Mesenchymal stem cell (in vitro differentiated cells and primary cell): Measurements from ENCODE around the gene KIRREL3.

ENCODE experiments used
- DNase-seq: peaks from one replicate; pipeline ENCODE4 v3.0.0-alpha.2; 2013
- H2AFZ ChIP-seq: one replicate; pipeline ENCODE4 v1.6.1; 2013; ENCODE audit warnings: low read depth, mild to moderate bottlenecking, control low read depth, inconsistent platforms, low read length, moderate library complexity
- H2AK5ac ChIP-seq: 2 replicates; pipeline ENCODE4 v1.6.1; 2013; ENCODE audit warnings: low read length, moderate library complexity, mild to moderate bottlenecking, inconsistent platforms; ENCODE audit not compliant: severe bottlenecking
- H2BK120ac ChIP-seq: one replicate; pipeline ENCODE4 v1.6.1; 2013; ENCODE audit warnings: low read depth, mild to moderate bottlenecking, inconsistent platforms, low read length, moderate library complexity
- H2BK12ac ChIP-seq, 2 experiments: one replicate each; pipeline ENCODE4 v1.6.1; 2013; ENCODE audit warnings: inconsistent platforms in 2 of 2, low read length in 2 of 2, mild to moderate bottlenecking in 2 of 2, moderate library complexity in 2 of 2, control low read depth in 1 of 2
- H2BK15ac ChIP-seq: one replicate; pipeline ENCODE4 v1.6.1; 2013; ENCODE audit warnings: mild to moderate bottlenecking, low read depth, inconsistent platforms; ENCODE audit not compliant: poor library complexity, severe bottlenecking
- H2BK5ac ChIP-seq: 2 replicates; pipeline ENCODE4 v1.6.1; 2013; ENCODE audit warnings: low read depth, mild to moderate bottlenecking, low read length, control low read depth, inconsistent platforms; ENCODE audit not compliant: poor library complexity, severe bottlenecking
- H3K14ac ChIP-seq, 2 experiments: one replicate each; pipeline ENCODE4 v1.6.1; 2013; ENCODE audit warnings: inconsistent platforms in 2 of 2, low read length in 2 of 2, control low read depth in 1 of 2, mild to moderate bottlenecking in 1 of 2, moderate library complexity in 1 of 2
- H3K18ac ChIP-seq, 2 experiments: one replicate each; pipeline ENCODE4 v1.6.1; 2013; ENCODE audit warnings: inconsistent platforms in 2 of 2, low read length in 2 of 2, control low read depth in 1 of 2, low read depth in 1 of 2, mild to moderate bottlenecking in 1 of 2
- H3K23ac ChIP-seq, 2 experiments: one replicate each; pipeline ENCODE4 v1.6.1; 2013; ENCODE audit warnings: inconsistent platforms in 2 of 2, low read length in 2 of 2, mild to moderate bottlenecking in 2 of 2, moderate library complexity in 2 of 2, control low read depth in 1 of 2
- H3K27ac ChIP-seq: 2 replicates; pipeline ENCODE4 v1.5.1; 2013; ENCODE audit warnings: mild to moderate bottlenecking, moderate library complexity, low read length, control low read depth, inconsistent platforms; ENCODE audit not compliant: poor library complexity, severe bottlenecking
- H3K27me3 ChIP-seq, 2 experiments: 2 replicates each; pipeline versions ENCODE4 v1.6.1 to v1.7.0; 2013; ENCODE audit warnings: low read length in 2 of 2, mild to moderate bottlenecking in 2 of 2, moderate library complexity in 2 of 2, control low read depth in 1 of 2, inconsistent platforms in 1 of 2; ENCODE audit not compliant: control insufficient read depth in 1 of 2, insufficient read depth in 1 of 2
- H3K36me3 ChIP-seq, 2 experiments: 2 replicates each; pipeline versions ENCODE4 v1.6.1 to v1.7.0; 2013; ENCODE audit warnings: low read length in 2 of 2, control low read depth in 1 of 2, inconsistent platforms in 1 of 2, low read depth in 1 of 2, mild to moderate bottlenecking in 1 of 2; ENCODE audit not compliant: insufficient read depth in 2 of 2, control insufficient read depth in 1 of 2
- H3K4ac ChIP-seq, 2 experiments: one replicate each; pipeline ENCODE4 v1.6.1; 2013; ENCODE audit warnings: inconsistent platforms in 2 of 2, low read length in 2 of 2, mild to moderate bottlenecking in 2 of 2, moderate library complexity in 2 of 2, control low read depth in 1 of 2, low read depth in 1 of 2
- H3K4me1 ChIP-seq: 2 replicates; pipeline ENCODE4 v1.6.1; 2013; ENCODE audit warnings: low read depth, low read length, control low read depth; ENCODE audit not compliant: control insufficient read depth, insufficient read depth
- H3K4me2 ChIP-seq: 2 replicates; pipeline ENCODE4 v1.6.1; 2013; ENCODE audit warnings: low read length, mild to moderate bottlenecking, inconsistent platforms; ENCODE audit not compliant: poor library complexity, severe bottlenecking
- H3K4me3 ChIP-seq, 2 experiments: 2 replicates each; pipeline versions ENCODE4 v1.5.1 to v1.7.0; 2013; ENCODE audit warnings: low read length in 2 of 2, mild to moderate bottlenecking in 2 of 2, control low read depth in 1 of 2, low read depth in 1 of 2; ENCODE audit not compliant: insufficient read depth in 1 of 2
- H3K79me1 ChIP-seq: replicated peaks from 2 replicates; pipeline ENCODE4 v1.6.1; 2013; ENCODE audit warnings: mild to moderate bottlenecking, control low read depth, low read length, inconsistent platforms; ENCODE audit not compliant: poor library complexity, severe bottlenecking
- H3K9ac ChIP-seq: 2 replicates; pipeline ENCODE4 v1.7.0; 2013; ENCODE audit warnings: mild to moderate bottlenecking, low read length, moderate library complexity
- H3K9me3 ChIP-seq: 2 replicates; pipeline ENCODE4 v1.7.0; 2013; ENCODE audit warnings: mild to moderate bottlenecking, low read length; ENCODE audit not compliant: control insufficient read depth
- H4K8ac ChIP-seq: one replicate; pipeline ENCODE4 v1.6.1; 2013; ENCODE audit warnings: inconsistent platforms, mild to moderate bottlenecking, low read length, moderate library complexity
- H4K91ac ChIP-seq: one replicate; pipeline ENCODE4 v1.6.1; 2013; ENCODE audit warnings: mild to moderate bottlenecking, low read length, inconsistent platforms
- WGBS: methylation state at CpG from one replicate; pipeline ENCODE4 v1.1.7; 2013; ENCODE audit warnings: mixed read lengths; 5-methylcytosine and 5-hydroxymethylcytosine counted together

KIRREL3 gene

DNA sequence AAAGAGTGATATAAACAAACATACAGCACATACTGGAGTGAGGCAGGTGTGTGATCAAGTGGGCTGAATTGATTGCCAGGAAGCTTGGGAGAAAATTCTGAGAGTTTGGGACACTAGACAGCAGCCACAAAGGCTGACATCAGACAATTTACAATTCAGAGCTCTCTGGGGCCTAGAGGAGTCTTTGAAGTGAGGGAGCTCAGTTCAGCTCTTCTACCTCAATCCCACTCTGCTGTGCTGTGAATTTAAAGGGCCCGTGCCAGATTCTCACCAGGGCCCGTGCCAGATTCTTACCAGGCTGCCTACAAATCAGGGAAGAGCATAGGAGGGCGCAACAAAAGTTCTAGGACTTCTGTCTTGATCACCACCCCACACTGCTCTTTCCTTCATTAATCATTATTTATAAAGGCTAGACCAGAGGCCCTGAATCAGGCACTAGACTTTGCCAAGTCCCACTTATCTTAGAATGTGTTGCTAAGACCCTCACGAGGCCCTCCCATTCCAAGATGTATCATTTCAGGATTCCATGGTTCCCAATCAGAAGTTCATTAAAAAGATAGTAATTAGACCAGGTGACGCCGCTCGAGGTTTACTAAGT, 112.4 kb downstream of the KIRREL3 start:
- Histone ChIP-seq H3K36me3 (no peaks in the 10 kb centered on the region), H2BK12ac (no peak overlapping the region), H4K8ac (no peak overlapping the region), H3K4me2 (no peak overlapping the region), H2BK15ac (no peak overlapping the region), H3K9ac (no peak overlapping the region), H4K91ac (no peak overlapping the region), H2BK120ac (no peak overlapping the region), H3K23ac (no peak overlapping the region), H3K27me3 (no peaks in the 10 kb centered on the region), H3K4ac (no peak overlapping the region), H3K79me1 (peaks cover 11% of the 10 kb centered on the region), H2AK5ac (no peak overlapping the region), H3K27ac (no peak overlapping the region), H2AFZ (no peak overlapping the region), H3K9me3 (no peaks in the 10 kb centered on the region), H3K14ac (no peak overlapping the region), H3K4me1 (no peaks in the 10 kb centered on the region), H3K4me3 (no peak overlapping the region), H2BK5ac (no peak overlapping the region), H3K18ac (no peak overlapping the region)
- DNase-seq, result no peak
- WGBS, result 70% methylated on average over 7 of the region's 7 CpGs

DNA sequence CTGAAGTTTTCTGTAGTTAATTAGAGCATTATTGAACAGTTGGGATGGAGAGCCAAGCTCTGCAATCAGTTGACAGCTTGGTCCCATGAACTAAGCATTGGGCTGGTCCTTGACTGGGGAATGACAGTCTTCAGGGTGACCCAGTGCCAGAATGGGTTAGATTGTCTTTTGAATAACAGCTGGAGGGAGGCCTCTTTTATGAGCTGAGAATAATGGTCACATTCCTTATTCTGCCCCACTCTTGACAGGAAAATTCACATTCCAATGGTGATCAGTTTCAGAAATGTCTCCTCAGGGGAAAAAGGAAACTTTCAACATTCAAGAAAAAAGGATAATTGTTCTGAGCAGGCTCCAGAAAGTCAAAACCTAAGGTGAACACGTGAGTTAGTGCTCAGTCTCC, 113.9 kb downstream of the KIRREL3 start:
- H3K14ac ChIP-seq, result no peak overlapping the region
- no peak overlapping the region for H3K27ac ChIP-seq
- no peaks in the 10 kb centered on the region for H3K4me1 ChIP-seq
- no peak overlapping the region for H3K4ac ChIP-seq
- H3K27me3 ChIP-seq, result no peaks in the 10 kb centered on the region
- H3K9me3 ChIP-seq, result no peaks in the 10 kb centered on the region
- no peak for DNase-seq
- H3K23ac ChIP-seq, result no peak overlapping the region
- H4K8ac ChIP-seq, result no peak overlapping the region
- no peak overlapping the region for H2AK5ac ChIP-seq
- no peak overlapping the region for H3K18ac ChIP-seq
- H3K4me2 ChIP-seq, result no peak overlapping the region
- no peak overlapping the region for H2AFZ ChIP-seq
- no peaks in the 10 kb centered on the region for H3K36me3 ChIP-seq
- H3K9ac ChIP-seq, result no peak overlapping the region
- no peak overlapping the region for H2BK15ac ChIP-seq
- H3K4me3 ChIP-seq, result no peak overlapping the region
- H4K91ac ChIP-seq, result no peak overlapping the region
- no peak overlapping the region for H2BK5ac ChIP-seq
- WGBS, result 9% methylated on average over 1 of the region's 1 CpG
- no peak overlapping the region for H2BK120ac ChIP-seq
- peaks cover 17% of the 10 kb centered on the region for H3K79me1 ChIP-seq
- no peak overlapping the region for H2BK12ac ChIP-seq

DNA sequence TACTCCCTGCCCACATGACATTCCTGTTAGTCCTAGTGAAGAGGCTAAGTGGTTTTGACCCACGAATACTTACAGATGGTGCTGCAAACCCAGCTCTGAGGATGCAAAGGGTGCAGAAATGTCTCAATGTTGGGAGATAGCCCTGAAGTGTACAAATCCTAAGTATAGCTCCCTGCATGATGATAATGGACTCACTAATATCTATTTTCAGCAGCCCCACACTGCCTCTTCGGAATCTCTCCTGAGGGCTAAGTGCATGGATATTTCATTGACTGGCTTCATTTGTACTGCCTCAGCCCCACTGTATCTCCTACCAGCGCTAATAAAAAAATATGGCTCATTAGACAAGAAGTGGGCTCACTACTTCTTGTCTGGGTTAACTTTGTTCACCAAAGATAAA, 114.5 kb downstream of the KIRREL3 start:
- Histone ChIP-seq H3K4ac (no peak overlapping the region), H4K91ac (no peak overlapping the region), H3K79me1 (peaks cover 17% of the 10 kb centered on the region), H3K9ac (no peak overlapping the region), H3K27me3 (no peaks in the 10 kb centered on the region), H3K4me2 (no peak overlapping the region), H2BK5ac (no peak overlapping the region), H2AFZ (no peak overlapping the region), H3K18ac (no peak overlapping the region), H3K9me3 (no peaks in the 10 kb centered on the region), H4K8ac (no peak overlapping the region), H2BK120ac (no peak overlapping the region), H2BK12ac (no peak overlapping the region), H3K4me3 (no peak overlapping the region), H3K14ac (no peak overlapping the region), H3K27ac (no peak overlapping the region), H3K4me1 (no peaks in the 10 kb centered on the region), H3K36me3 (no peaks in the 10 kb centered on the region), H2BK15ac (no peak overlapping the region), H2AK5ac (no peak overlapping the region), H3K23ac (no peak overlapping the region)
- WGBS, result 43% methylated on average over 3 of the region's 3 CpGs
- DNase-seq, result no peak

DNA sequence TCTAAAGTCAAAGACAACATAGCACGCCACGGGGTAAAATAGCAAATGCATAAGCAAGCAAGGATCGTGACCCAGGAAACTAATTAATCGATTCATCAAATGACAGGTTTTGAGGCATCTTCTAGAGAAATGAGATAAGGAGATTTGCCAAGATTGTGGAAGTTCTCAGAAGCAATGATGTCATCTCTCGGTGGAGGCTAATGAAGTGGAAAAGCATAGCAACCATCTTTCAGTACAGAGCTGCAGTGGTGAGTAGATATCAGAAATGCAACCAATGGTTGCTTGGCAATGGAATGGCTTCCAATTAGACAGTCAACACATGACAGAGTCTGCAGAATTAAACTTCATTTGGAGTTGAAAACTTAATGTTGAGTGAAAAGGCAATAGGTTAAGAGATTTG, 116.0 kb downstream of the KIRREL3 start:
- 67% methylated on average over 5 of the region's 5 CpGs for WGBS
- Histone ChIP-seq H2AK5ac (no peak overlapping the region), H2AFZ (no peak overlapping the region)

More for the DNA sequence above, 116.0 kb downstream of the KIRREL3 start:
- Histone ChIP-seq H3K27ac (no peak overlapping the region), H3K18ac (no peak overlapping the region), H2BK15ac (no peak overlapping the region), H3K23ac (no peak overlapping the region), H2BK5ac (no peak overlapping the region), H4K8ac (no peak overlapping the region), H2BK12ac (no peak overlapping the region), H3K4me2 (no peak overlapping the region), H3K4ac (no peak overlapping the region), H3K14ac (no peak overlapping the region), H4K91ac (no peak overlapping the region), H3K4me3 (no peak overlapping the region), H3K9ac (no peak overlapping the region), H3K27me3 (no peaks in the 10 kb centered on the region), H3K9me3 (no peaks in the 10 kb centered on the region), H2BK120ac (no peak overlapping the region), H3K36me3 (no peaks in the 10 kb centered on the region), H3K4me1 (no peaks in the 10 kb centered on the region), H3K79me1 (peaks cover 14% of the 10 kb centered on the region)
- DNase-seq, result no peak
